DND-41 (cell line): ENCODE results near the gene BCL11B.

ENCODE experiments used
- ATAC-seq: fragments of 200-7000 bp; cut with Tn5 transposase; 3 replicates; pipeline ENCODE4 v1.9.1; 2021; ENCODE audit warnings: low read depth; ENCODE audit not compliant: insufficient read depth
- DNase-seq: peaks from one replicate; pipeline ENCODE4 v3.0.0-alpha.2; 2020
- H2AFZ ChIP-seq: 2 replicates; pipeline ENCODE4 v1.6.0; 2012; ENCODE audit warnings: low read depth, low read length
- H3K27ac ChIP-seq: 2 replicates; pipeline ENCODE4 v1.5.1; 2012; ENCODE audit warnings: low read length, inconsistent platforms
- H3K27me3 ChIP-seq: fragments of 200-600 bp; sonication (generic); 2 replicates; pipeline ENCODE4 v1.6.0; 2012; ENCODE audit warnings: low read length, mild to moderate bottlenecking, inconsistent platforms; ENCODE audit not compliant: insufficient read depth, poor library complexity
- H3K36me3 ChIP-seq: 2 replicates; pipeline ENCODE4 v1.5.1; 2012; ENCODE audit warnings: low read length, inconsistent platforms; ENCODE audit not compliant: insufficient read depth
- H3K4me1 ChIP-seq: 2 replicates; pipeline ENCODE4 v1.5.1; 2012; ENCODE audit warnings: mild to moderate bottlenecking, low read length; ENCODE audit not compliant: insufficient read depth
- H3K4me2 ChIP-seq: 2 replicates; pipeline ENCODE4 v1.6.0; 2012; ENCODE audit warnings: mild to moderate bottlenecking, moderate library complexity, low read length, inconsistent platforms; ENCODE audit not compliant: insufficient read depth
- H3K4me3 ChIP-seq, 2 experiments: fragments of 200-600 bp in 1 of 2; shearing (Covaris generic) in 1 of 2; 2 replicates each; pipeline ENCODE4 v1.5.1; 2012 to 2016; ENCODE audit warnings: inconsistent platforms in 2 of 2, low read length in 2 of 2, mild to moderate bottlenecking in 2 of 2, low read depth in 1 of 2, moderate library complexity in 1 of 2
- H3K79me2 ChIP-seq: 2 replicates; pipeline ENCODE4 v1.6.0; 2012; ENCODE audit warnings: low read length, inconsistent platforms; ENCODE audit not compliant: insufficient read depth
- H3K9ac ChIP-seq: 2 replicates; pipeline ENCODE4 v1.6.0; 2012; ENCODE audit warnings: low read depth, mild to moderate bottlenecking, inconsistent platforms, low read length, moderate library complexity
- H3K9me3 ChIP-seq: 2 replicates; pipeline ENCODE4 v1.5.1; 2012; ENCODE audit warnings: low read length, moderate library complexity, mild to moderate bottlenecking, inconsistent platforms; ENCODE audit not compliant: insufficient read depth, severe bottlenecking
- H4K20me1 ChIP-seq: 2 replicates; pipeline ENCODE4 v1.6.0; 2012; ENCODE audit warnings: low read length; ENCODE audit not compliant: insufficient read depth
- EZH2 ChIP-seq: IDR thresholded peaks from 3 replicates; pipeline ENCODE4 v1.6.1; 2012; ENCODE audit warnings: borderline replicate concordance, low read depth, mild to moderate bottlenecking, moderate library complexity, low read length, inconsistent platforms; ENCODE audit not compliant: severe bottlenecking
- TF ChIP-seq, protein P1 (sequence below): IDR thresholded peaks from 2 replicates; pipeline ENCODE4 v1.5.1; 2012; ENCODE audit warnings: borderline replicate concordance, low read length, moderate library complexity, mild to moderate bottlenecking; ENCODE audit not compliant: poor library complexity, severe bottlenecking; ENCODE audit errors: extremely low read depth

The BCL11B gene

DNA sequence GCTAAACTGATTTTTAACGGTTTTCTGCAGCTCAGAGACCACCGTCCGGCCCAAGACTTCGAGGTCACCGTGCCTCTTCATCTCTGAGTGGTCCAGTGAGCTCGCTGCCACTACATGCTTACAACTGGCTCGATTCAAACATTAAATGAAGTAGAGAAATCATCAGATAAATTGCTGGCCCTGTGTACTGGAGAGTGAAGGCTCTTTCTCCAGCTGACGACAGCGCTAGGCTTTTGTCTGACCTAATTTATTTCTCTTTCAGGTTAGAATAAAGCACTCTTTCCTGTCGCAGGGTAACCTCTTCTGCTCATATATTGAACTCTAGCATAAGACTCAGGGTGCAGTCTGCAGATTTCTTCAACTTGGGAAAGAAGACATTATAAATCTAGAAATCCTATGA is 6.4 kb downstream of the BCL11B start:
- H4K20me1 ChIP-seq = peaks cover 69% of the 10 kb centered on the region
- peak overlapping the region; percentile 86 for H3K27ac ChIP-seq
- TF ChIP-seq, protein P1, sequence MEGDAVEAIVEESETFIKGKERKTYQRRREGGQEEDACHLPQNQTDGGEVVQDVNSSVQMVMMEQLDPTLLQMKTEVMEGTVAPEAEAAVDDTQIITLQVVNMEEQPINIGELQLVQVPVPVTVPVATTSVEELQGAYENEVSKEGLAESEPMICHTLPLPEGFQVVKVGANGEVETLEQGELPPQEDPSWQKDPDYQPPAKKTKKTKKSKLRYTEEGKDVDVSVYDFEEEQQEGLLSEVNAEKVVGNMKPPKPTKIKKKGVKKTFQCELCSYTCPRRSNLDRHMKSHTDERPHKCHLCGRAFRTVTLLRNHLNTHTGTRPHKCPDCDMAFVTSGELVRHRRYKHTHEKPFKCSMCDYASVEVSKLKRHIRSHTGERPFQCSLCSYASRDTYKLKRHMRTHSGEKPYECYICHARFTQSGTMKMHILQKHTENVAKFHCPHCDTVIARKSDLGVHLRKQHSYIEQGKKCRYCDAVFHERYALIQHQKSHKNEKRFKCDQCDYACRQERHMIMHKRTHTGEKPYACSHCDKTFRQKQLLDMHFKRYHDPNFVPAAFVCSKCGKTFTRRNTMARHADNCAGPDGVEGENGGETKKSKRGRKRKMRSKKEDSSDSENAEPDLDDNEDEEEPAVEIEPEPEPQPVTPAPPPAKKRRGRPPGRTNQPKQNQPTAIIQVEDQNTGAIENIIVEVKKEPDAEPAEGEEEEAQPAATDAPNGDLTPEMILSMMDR = no peak
- TF ChIP-seq EZH2 = no peak
- ATAC-seq = no peak
- H3K4me3 ChIP-seq = peak overlapping the region; percentile 26 to 69; a peak in 3 of 4 replicates
- peak overlapping the region; percentile 70 for H3K4me2 ChIP-seq
- peaks cover 70% of the 10 kb centered on the region for H3K36me3 ChIP-seq
- H3K4me1 ChIP-seq = peaks cover 64% of the 10 kb centered on the region
- peaks cover 100% of the 10 kb centered on the region for H3K79me2 ChIP-seq
- no peak overlapping the region for H2AFZ ChIP-seq
- H3K9me3 ChIP-seq = no peaks in the 10 kb centered on the region
- DNase-seq = no peak
- no peaks in the 10 kb centered on the region for H3K27me3 ChIP-seq
- peak overlapping the region; percentile 85 for H3K9ac ChIP-seq

DNA sequence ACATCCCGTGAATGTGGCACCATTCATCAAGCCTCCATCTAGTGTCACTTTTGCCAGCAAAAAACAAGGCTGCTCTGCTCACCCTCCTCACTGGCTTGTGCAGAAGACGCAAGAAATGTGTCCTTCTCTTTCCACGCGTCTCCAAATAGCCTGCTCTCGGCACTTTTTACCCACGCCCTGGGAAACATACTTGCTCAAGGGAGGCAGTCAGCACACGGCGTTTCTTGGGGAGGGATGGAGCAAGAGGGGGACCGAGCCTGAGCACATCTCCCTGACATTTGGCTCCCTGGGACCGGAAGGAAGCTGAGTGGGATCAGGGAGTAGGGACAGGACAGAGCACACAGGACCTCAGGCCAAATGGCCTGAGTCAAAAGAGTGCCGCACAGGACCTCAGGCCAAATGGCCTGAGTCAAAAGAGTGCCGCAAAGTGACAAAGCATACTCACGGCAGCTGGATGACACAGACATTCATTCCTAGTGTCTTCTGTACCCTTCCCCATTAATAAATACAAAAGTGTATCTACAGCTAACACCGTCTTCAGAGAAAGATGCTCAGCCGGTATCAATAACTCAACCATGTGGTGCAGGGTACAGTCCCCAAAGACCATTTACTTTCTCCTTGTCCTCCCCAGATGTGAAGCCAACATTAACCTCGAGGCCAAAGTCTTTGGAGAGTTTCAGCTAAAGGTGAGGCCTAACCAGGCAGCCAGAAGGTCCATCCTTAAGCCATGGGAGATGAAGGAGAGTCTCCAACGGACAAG is 7.1 kb downstream of the BCL11B start:
- ATAC-seq (no peak), DNase-seq (no peak)
- Histone ChIP-seq H3K27ac (peak overlapping the region; percentile 86), H3K36me3 (peaks cover 74% of the 10 kb centered on the region), H3K4me3 (peak overlapping the region; percentile 26 to 69; a peak in 3 of 4 replicates), H2AFZ (no peak overlapping the region), H3K9me3 (no peaks in the 10 kb centered on the region), H3K9ac (peak overlapping the region; percentile 85), H3K4me2 (peak overlapping the region; percentile 70), H3K4me1 (peaks cover 69% of the 10 kb centered on the region), H4K20me1 (peaks cover 76% of the 10 kb centered on the region), H3K27me3 (no peaks in the 10 kb centered on the region), H3K79me2 (peaks cover 100% of the 10 kb centered on the region)
- TF ChIP-seq, protein P1 = no peak
- TF ChIP-seq EZH2 = no peak

DNA sequence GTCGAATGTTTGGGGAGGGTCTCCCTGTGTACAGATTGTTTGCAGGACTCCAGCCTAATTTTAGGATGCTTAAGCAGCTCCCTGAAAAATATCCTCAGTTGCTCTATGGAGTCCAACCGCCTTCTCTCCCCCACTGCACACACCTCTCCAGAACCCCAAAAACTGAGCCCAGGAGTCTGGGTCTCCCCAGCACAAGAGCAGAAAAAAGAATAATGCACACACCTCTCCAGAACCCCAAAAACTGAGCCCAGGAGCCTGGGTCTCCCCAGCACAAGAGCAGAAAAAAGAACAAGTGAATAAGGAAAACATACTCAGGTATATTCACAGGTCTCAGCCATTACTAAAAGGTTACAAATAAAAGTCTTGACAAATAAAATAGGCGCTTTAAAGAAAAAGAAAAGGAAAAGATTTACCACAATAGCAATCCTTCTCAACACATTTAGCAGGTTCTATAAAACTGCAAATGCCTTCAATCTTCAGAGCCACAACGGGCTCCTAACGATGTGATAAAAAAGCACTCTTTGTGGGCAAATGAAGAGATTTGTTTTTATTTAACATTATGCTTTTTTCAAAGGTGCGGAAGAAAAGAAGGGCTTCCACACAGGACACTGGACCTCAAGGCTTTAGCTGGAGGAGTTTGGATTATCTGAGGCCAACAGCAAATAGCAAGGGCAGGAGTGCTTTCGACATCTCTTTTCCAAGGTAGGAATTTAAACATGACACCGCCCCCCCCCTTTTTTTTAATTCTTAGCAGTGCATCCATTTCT is 8.2 kb downstream of the BCL11B start:
- Histone ChIP-seq H3K9ac (peak overlapping the region; percentile 85), H2AFZ (no peak overlapping the region), H3K27me3 (no peaks in the 10 kb centered on the region), H3K9me3 (no peaks in the 10 kb centered on the region), H3K4me1 (peaks cover 75% of the 10 kb centered on the region), H3K27ac (peak overlapping the region; percentile 86), H4K20me1 (peaks cover 86% of the 10 kb centered on the region), H3K4me2 (peak overlapping the region; percentile 70), H3K4me3 (peak overlapping the region in 1 of 2 experiments; percentile 69; a peak in 2 of 4 replicates), H3K79me2 (peaks cover 100% of the 10 kb centered on the region), H3K36me3 (peaks cover 82% of the 10 kb centered on the region)
- TF ChIP-seq, protein P1 = no peak
- no peak for TF ChIP-seq EZH2
- no peak for DNase-seq
- no peak for ATAC-seq
